Heart right ventricle (tissue), 16 donors: ENCODE measurements around the gene RUNDC3A. TPM values are rescaled to one million over a fixed set of nuclear protein-coding genes. Genes with fewer than 3 reads are reported as not detected.

ENCODE experiments used
- ATAC-seq, 8 donors: fragments of 200-7000 bp; cut with Tn5 transposase; one replicate each; pipeline ENCODE4 v1.9.1; 2020; ENCODE audit warnings: mild to moderate bottlenecking in 8 of 8, moderate library complexity in 8 of 8, moderate number of reproducible peaks in 1 of 8
- DNase-seq, 2 donors: peaks; one replicate each; pipeline ENCODE4 v3.0.0-alpha.2; 2020
- H3K27ac ChIP-seq, 10 donors: fragments of 200-600 bp; sonication (generic) in 2 of 10; one replicate each; pipeline versions ENCODE4 v1.5.0 to v1.8.0; 2020 to 2022; ENCODE audit warnings: mild to moderate bottlenecking in 3 of 10
- H3K27me3 ChIP-seq, 7 donors: fragments of 200-600 bp; one replicate each; pipeline ENCODE4 v1.8.0; 2021 to 2022; ENCODE audit warnings: mild to moderate bottlenecking in 2 of 7
- H3K36me3 ChIP-seq, 9 donors: fragments of 200-600 bp; sonication (generic) in 1 of 9; one replicate each; pipeline versions ENCODE4 v1.5.0 to v1.8.0; 2020 to 2022; ENCODE audit warnings: mild to moderate bottlenecking in 2 of 9
- H3K4me1 ChIP-seq, 9 donors: fragments of 200-600 bp; sonication (generic) in 1 of 9; one replicate each; pipeline versions ENCODE4 v1.5.0 to v1.8.0; 2020 to 2022; ENCODE audit warnings: mild to moderate bottlenecking in 4 of 9
- H3K4me3 ChIP-seq, 10 donors: fragments of 200-600 bp; sonication (generic) in 2 of 10; one replicate each; pipeline versions ENCODE4 v1.5.0 to v1.8.0; 2020 to 2022; ENCODE audit warnings: mild to moderate bottlenecking in 7 of 10, moderate library complexity in 2 of 10
- H3K9me3 ChIP-seq, 11 donors: fragments of 200-600 bp in 10 of 11; sonication (generic) in 2 of 11; one replicate each; pipeline versions ENCODE4 v1.5.0 to v1.8.0; 2013 to 2022; ENCODE audit warnings: mild to moderate bottlenecking in 2 of 11, control low read depth in 1 of 11, moderate library complexity in 1 of 11
- WGBS, 2 donors: extraction: QIAGEN DNeasy Blood & Tissue Kit; methylation state at CpG; one replicate each; pipeline ENCODE4 v1.1.7; 2013; ENCODE audit warnings: inconsistent platforms in 1 of 2; 5-methylcytosine and 5-hydroxymethylcytosine counted together
- intact Hi-C, 10 donors: fragments of 100-400 bp; cut with DNase I; formaldehyde crosslinking; loops; one replicate each; pipeline versions ENCODE4 v1.11.1 to v1.14.2; 2022
- polyA plus RNA-seq, 2 donors: library from polyadenylated mRNA; stranded (reverse); fragments of 200-250 nt; gene quantifications; one replicate each; pipeline ENCODE4 v1.2.3, GENCODE V29; 2013
- total RNA-seq, 10 donors: library from RNA; stranded (reverse); fragmentation: NEBNext Ultra II Directional in 3 of 10; extraction: Animal tissue kit (Norgen Biotek cat#: 25700) in 3 of 10; gene quantifications; one replicate each; pipeline versions ENCODE4 v1.2.1 to v1.2.4, GENCODE V29; 2021 to 2023
- TF ChIP-seq, protein P1 (sequence below), 9 donors: fragments of 200-600 bp; sonication (generic) in 2 of 9; IDR thresholded peaks; one replicate each; pipeline versions ENCODE4 v1.5.0 to v1.8.0; 2021 to 2022; ENCODE audit warnings: antibody characterized with exemption in 9 of 9, mild to moderate bottlenecking in 5 of 9, moderate library complexity in 1 of 9
- donor health status: Arrhythmogenic right ventricular cardiomyopathy.
- donor health status: ischemic (EF 13 %, LVEDD 7.1; RV severe dilation, severe dysfunction).
- donor health status: healthy with polysubstance abuse.
- donor health status: DM: no; HTN: yes; CAD: no.
- donor health status: DM: no; HTN: no; CAD: no.
- donor health status: ischemic (EF 25% LVEDD 6.9; RV normal size, moderate dysfunction).
- donor health status: ischemic (EF 25% LVEDD 5.7; RV mildly dilated, moderate dysfunction).
- donor health status: healthy.
- donor health status: DM: yes; HTN: yes; CAD: no.
- donor health status: Ischemic cardiomyopathy.
- donor health status: ischemic (EF 35%, LVEDD 5.7; RV mildly dilated, moderate dysfunction).
- donor health status: nonischemic (EF 11% LVEDD 7.7; RV severe dilation, severe dysfunction).
- donor health status: DM: yes; HTN: yes; CAD: no.
- donor health status: PGD.
- donor health status: ischemic (EF 29% LVEDD 5.4; RV normal size, mild dysfunction).
- donor health status: nonischemic (EF 23%, LVEDD 6.1; RV moderate dilation, normal function).

The RUNDC3A gene
- total and polyA plus RNA-seq, 12 donors = 0.15 to 1.9 (median 0.54) TPM; not detected in 2

DNA sequence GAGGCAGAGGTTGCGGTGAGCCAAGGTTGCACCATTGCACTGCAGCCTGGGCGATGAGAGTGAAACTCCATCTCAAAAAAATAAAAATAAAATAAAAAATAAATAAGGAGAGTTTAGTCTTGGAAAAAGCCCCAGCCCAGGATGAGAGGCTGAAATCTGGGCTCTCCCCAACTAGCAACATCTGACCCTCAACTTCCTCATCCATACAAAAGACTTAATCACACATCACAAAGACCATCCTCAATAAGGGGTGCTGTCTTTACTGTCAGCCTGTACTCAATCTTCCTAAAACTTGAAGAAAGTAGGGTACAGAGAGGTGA lies 29.1 kb upstream of the RUNDC3A start:
- intact Hi-C loops = loop anchor here in 5 of 10 donors (2.0 to 10.0 kb wide), 4 partner anchors 33 to 57 kb away; no protein-coding TSS in a partner anchor
- Histone ChIP-seq H3K27ac (peak overlapping the region in 8 of 10 donors; percentile 58 to 91 (median 83)), H3K9me3 (no peaks in the 10 kb centered on the region), H3K27me3 (no peaks in the 10 kb centered on the region), H3K36me3 (no peaks in the 10 kb centered on the region), H3K4me3 (no peak overlapping the region), H3K4me1 (peaks cover 5 to 23% (median 19%) of the 10 kb centered on the region in 9 donors)
- ATAC-seq = no peak
- DNase-seq = no peak
- WGBS, 2 donors = 88 to 91% methylated on average over 2 of the region's 2 CpGs
- TF ChIP-seq, protein P1, sequence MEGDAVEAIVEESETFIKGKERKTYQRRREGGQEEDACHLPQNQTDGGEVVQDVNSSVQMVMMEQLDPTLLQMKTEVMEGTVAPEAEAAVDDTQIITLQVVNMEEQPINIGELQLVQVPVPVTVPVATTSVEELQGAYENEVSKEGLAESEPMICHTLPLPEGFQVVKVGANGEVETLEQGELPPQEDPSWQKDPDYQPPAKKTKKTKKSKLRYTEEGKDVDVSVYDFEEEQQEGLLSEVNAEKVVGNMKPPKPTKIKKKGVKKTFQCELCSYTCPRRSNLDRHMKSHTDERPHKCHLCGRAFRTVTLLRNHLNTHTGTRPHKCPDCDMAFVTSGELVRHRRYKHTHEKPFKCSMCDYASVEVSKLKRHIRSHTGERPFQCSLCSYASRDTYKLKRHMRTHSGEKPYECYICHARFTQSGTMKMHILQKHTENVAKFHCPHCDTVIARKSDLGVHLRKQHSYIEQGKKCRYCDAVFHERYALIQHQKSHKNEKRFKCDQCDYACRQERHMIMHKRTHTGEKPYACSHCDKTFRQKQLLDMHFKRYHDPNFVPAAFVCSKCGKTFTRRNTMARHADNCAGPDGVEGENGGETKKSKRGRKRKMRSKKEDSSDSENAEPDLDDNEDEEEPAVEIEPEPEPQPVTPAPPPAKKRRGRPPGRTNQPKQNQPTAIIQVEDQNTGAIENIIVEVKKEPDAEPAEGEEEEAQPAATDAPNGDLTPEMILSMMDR (IDR thresholded peaks at IDR 0.05) = no peak

DNA sequence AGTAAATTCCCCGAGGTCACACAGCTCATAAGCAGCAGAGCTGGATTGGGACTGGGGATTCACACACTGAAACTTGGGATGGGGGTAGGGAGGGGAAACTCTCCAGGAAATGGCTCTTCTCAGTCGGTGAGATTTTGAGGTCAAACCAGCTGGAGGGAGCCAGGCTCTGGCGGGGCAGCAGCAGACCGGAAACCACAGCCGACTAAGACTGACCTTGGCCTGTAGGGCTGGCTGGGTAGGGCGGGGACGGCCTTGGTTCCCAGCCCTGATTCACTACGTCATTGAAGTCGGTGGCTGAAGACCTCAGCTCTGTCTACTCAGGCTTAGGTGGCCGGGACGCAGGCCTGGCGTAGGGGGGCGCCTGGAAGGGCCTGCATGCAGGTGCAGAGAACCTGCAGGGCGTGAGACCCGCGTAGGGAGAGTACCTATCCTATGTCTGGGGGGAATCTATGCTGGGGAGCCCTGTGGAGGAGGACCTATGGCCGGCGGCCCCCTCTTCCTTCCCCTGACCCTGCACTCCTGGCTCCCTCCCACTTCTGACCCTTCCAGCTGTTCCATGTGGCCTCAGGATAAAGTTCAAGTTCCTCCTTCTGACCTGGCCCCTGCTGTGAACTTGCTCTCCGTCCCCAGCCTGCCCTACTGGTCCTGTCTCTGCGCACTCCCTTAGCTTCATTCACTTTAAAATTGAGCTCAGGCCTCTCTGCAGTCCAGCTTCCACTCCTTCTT lies 28.6 kb upstream of the RUNDC3A start:
- H3K4me1 ChIP-seq = peaks cover 5 to 23% (median 19%) of the 10 kb centered on the region in 9 donors
- no peaks in the 10 kb centered on the region for H3K36me3 ChIP-seq
- peak overlapping the region; percentile 39 to 91 (median 81) for H3K27ac ChIP-seq
- WGBS, 2 donors = 30 to 37% methylated on average over 20 of the region's 20 CpGs
- TF ChIP-seq, protein P1 (IDR thresholded peaks at IDR 0.05) = no peak
- ATAC-seq = peak; percentile 95 to 99 (median 97)
- peak overlapping the region in 2 of 10 donors; percentile 9 to 24 for H3K4me3 ChIP-seq
- H3K9me3 ChIP-seq = no peaks in the 10 kb centered on the region
- no peaks in the 10 kb centered on the region for H3K27me3 ChIP-seq
- intact Hi-C loops = loop anchor here in 5 of 10 donors (2.0 to 10.0 kb wide), 5 partner anchors 33 to 58 kb away; partner anchors contain the start of gene SLC25A39 (in 2 of the 5)
- peak; percentile 76 to 87 for DNase-seq

DNA sequence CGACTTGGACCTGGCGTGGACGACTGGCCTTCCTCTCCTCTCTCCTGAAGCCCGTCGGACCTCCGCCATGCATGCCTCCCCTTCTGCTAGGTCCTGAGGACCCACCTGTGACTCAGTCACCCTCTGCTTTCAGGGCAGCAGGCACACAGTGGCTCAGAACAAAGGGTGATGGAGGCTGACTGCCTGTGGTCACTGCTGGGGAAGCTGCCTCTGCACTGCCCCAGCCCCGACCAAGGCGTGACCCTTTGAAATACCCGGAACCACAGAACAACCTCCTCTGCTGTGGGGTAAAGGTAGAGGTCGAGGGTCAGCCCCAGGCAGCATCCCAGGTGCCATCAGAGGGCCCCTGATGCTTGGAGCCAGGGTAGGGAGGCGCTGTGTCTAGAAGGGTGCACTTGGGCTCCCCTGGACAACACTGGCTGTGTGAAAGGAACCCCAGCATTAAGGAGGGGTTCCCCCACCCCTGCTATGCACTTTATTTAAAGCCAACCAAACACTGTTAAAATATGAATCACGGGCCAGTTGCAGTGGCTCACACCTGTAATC lies 27.9 kb upstream of the RUNDC3A start:
- H3K27ac ChIP-seq = peak overlapping the region in 9 of 10 donors; percentile 62 to 91 (median 81)
- intact Hi-C loops = loop anchor here in 2 of 10 donors (5.0 kb wide), 1 partner anchor 42 kb away; the partner anchor contains the start of gene SLC25A39 (in 2 of the 2)
- peaks cover 5 to 23% (median 19%) of the 10 kb centered on the region in 9 donors for H3K4me1 ChIP-seq
- TF ChIP-seq, protein P1 (IDR thresholded peaks at IDR 0.05) = no peak
- H3K4me3 ChIP-seq = no peak overlapping the region
- no peaks in the 10 kb centered on the region for H3K27me3 ChIP-seq
- H3K9me3 ChIP-seq = no peaks in the 10 kb centered on the region
- 76 to 84% methylated on average over 12 of the region's 12 CpGs for WGBS, 2 donors
- DNase-seq = no peak
- H3K36me3 ChIP-seq = no peaks in the 10 kb centered on the region
- ATAC-seq = peak in 2 of 8 donors; percentile 5 to 8

DNA sequence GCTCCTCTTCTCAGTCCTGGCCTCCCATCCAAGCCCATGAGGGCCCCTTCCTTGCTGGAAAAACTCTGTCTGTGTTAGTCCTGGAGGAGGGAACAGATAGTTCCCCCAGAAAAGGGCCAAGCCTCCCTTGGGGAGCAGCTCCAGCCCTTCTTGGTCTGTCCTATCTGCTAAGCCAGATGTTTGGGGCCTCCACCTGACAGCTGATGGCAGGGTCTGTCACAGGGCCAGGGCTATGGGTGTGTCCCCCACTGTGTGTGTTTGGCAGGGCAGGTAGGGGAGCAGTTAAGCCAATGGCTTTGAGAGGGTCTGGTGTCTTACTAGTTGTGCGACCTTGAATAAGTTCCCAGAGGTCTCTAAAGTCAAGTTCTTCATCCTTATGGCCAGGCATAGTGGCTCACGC lies 26.8 kb upstream of the RUNDC3A start:
- no peak for ATAC-seq

More for the DNA sequence above, 26.8 kb upstream of the RUNDC3A start:
- DNase-seq = no peak
- Histone ChIP-seq H3K9me3 (no peaks in the 10 kb centered on the region), H3K36me3 (no peaks in the 10 kb centered on the region), H3K27ac (no peak overlapping the region), H3K4me1 (peaks cover 5 to 23% (median 19%) of the 10 kb centered on the region in 9 donors), H3K27me3 (no peaks in the 10 kb centered on the region), H3K4me3 (no peak overlapping the region)
- TF ChIP-seq, protein P1 (IDR thresholded peaks at IDR 0.05) = no peak
- 96 to 97% methylated on average over 2 of the region's 2 CpGs for WGBS, 2 donors
- intact Hi-C loops = loop anchor here in 2 of 10 donors (5.0 kb wide), 1 partner anchor 41 kb away; the partner anchor contains the start of gene SLC25A39 (in 2 of the 2)
